K562 (cell line): ENCODE measurements around the gene SYCP2. TPM values are rescaled to one million over a fixed set of nuclear protein-coding genes. Genes with fewer than 3 reads are reported as not detected.

Source experiments
- ATAC-seq: fragments of 200-7000 bp; cut with Tn5 transposase; 3 replicates; pipeline ENCODE4 v1.9.1; 2020; ENCODE audit warnings: moderate library complexity
- BruUV-seq: library from RNA; stranded (reverse); fragments of 400-500 nt; replicated peaks from 2 replicates; lab custom pipeline; 2021; lab: Mats Ljungman, UMichigan
- CTCF ChIA-PET: fragments of 300-600 bp; formaldehyde crosslinking; extraction: SDS; loops from one replicate; lab custom pipeline; 2021; ENCODE audit warnings: low intra/inter-chr PET ratio; lab: Yijun Ruan, JAX
- POLR2A ChIA-PET: fragments of 300-600, 350-650 bp; sonication (Branson Sonifier 250); formaldehyde crosslinking; extraction: SDS; loops from one replicate; lab custom pipeline; 2021; ENCODE audit warnings: antibody characterized with exemption, inconsistent platforms; lab: Yijun Ruan, JAX
- DNase-seq, 4 experiments: peaks; one replicate each; pipeline versions ENCODE4 v3.0.0 to v3.0.0-alpha.2; 2011 to 2018; ENCODE audit warnings: low spot score in 3 of 4, mixed read lengths in 3 of 4; ENCODE audit errors: extremely low read depth in 1 of 4
- FAIRE-seq: peaks from 2 replicates; lab custom pipeline; 2011; peaks lifted over from hg19 to GRCh38; lab: Jason Lieb, UNC
- H2AFZ ChIP-seq: 2 replicates; pipeline ENCODE4 v1.6.0; 2011; ENCODE audit warnings: low read depth, low read length, control low read depth, inconsistent platforms
- H3K27ac ChIP-seq: fragments of 200-600 bp; 3 replicates; pipeline ENCODE4 v1.8.0; 2011; ENCODE audit warnings: low read depth, mild to moderate bottlenecking, control low read depth, inconsistent platforms, low read length, moderate library complexity, mixed read lengths; ENCODE audit errors: extremely low read depth
- H3K27me3 ChIP-seq, 2 experiments: fragments of 300-600 bp in 1 of 2; 2 replicates in 1 of 2; 3 replicates in 1 of 2; pipeline versions ENCODE4 v1.6.0 to v1.8.0; 2011; ENCODE audit warnings: inconsistent platforms in 2 of 2, low read length in 2 of 2, mild to moderate bottlenecking in 1 of 2, mixed read lengths in 1 of 2, moderate library complexity in 1 of 2; ENCODE audit not compliant: control insufficient read depth in 2 of 2, insufficient read depth in 2 of 2
- H3K36me3 ChIP-seq: fragments of 300-600 bp; 3 replicates; pipeline ENCODE4 v1.8.0; 2011; ENCODE audit warnings: mild to moderate bottlenecking, low read length, inconsistent platforms; ENCODE audit not compliant: control insufficient read depth, insufficient read depth
- H3K4me1 ChIP-seq, 2 experiments: fragments of 200-600 bp in 1 of 2; replicated peaks in 1 of 2; 2 replicates in 1 of 2; 3 replicates in 1 of 2; pipeline versions ENCODE4 v1.5.1 to v1.8.0; 2011; ENCODE audit warnings: inconsistent platforms in 2 of 2, low read length in 2 of 2, mild to moderate bottlenecking in 1 of 2, mixed read lengths in 1 of 2, moderate library complexity in 1 of 2; ENCODE audit not compliant: control insufficient read depth in 2 of 2, insufficient read depth in 2 of 2
- H3K4me2 ChIP-seq: 2 replicates; pipeline ENCODE4 v1.6.1; 2011; ENCODE audit warnings: low read length, control low read depth, inconsistent platforms, mixed read lengths; ENCODE audit not compliant: insufficient read depth
- H3K4me3 ChIP-seq: fragments of 200-600 bp; sonication (generic), shearing (Covaris generic); 2 replicates; pipeline ENCODE4 v1.5.1; 2016; ENCODE audit warnings: control low read depth, inconsistent platforms
- H3K79me2 ChIP-seq: fragments of 200-600 bp; 3 replicates; pipeline ENCODE4 v1.8.0; 2011; ENCODE audit warnings: low read length, inconsistent platforms; ENCODE audit not compliant: control insufficient read depth, insufficient read depth
- H3K9ac ChIP-seq, 2 experiments: 2 replicates each; pipeline versions ENCODE4 v1.6.0 to v1.6.1; 2011; ENCODE audit warnings: low read depth in 2 of 2, low read length in 2 of 2, control low read depth in 1 of 2, inconsistent platforms in 1 of 2, mild to moderate bottlenecking in 1 of 2, mixed read lengths in 1 of 2; ENCODE audit not compliant: insufficient read depth in 1 of 2
- H3K9me1 ChIP-seq: one replicate; pipeline ENCODE4 v1.6.0; 2011; ENCODE audit warnings: inconsistent platforms, mild to moderate bottlenecking, low read length, moderate library complexity; ENCODE audit not compliant: control insufficient read depth, insufficient read depth
- H3K9me3 ChIP-seq: replicated peaks from 2 replicates; pipeline ENCODE4 v1.5.1; 2011; ENCODE audit warnings: low read depth, low read length, inconsistent platforms; ENCODE audit not compliant: control insufficient read depth, insufficient read depth
- H4K20me1 ChIP-seq: replicated peaks from 2 replicates; pipeline ENCODE4 v1.6.1; 2011; ENCODE audit warnings: low read length, inconsistent platforms, mixed read lengths; ENCODE audit not compliant: control insufficient read depth, insufficient read depth
- ELK3 ChIP-seq: fragments of 450-650 bp; formaldehyde crosslinking; IDR thresholded peaks from 2 replicates; pipeline ENCODE4 v1.4.0; 2020; ENCODE audit warnings: mild to moderate bottlenecking
- EP300 ChIP-seq: IDR thresholded peaks from 2 replicates; pipeline ENCODE4 v1.6.1; 2012; ENCODE audit warnings: low read length, improper control_type of control experiment
- JUNB ChIP-seq: fragments of 450-650 bp; formaldehyde crosslinking; conservative IDR thresholded peaks from 2 replicates; pipeline ENCODE4 v1.4.0; 2020; ENCODE audit warnings: mild to moderate bottlenecking
- JUND ChIP-seq, 2 experiments: IDR thresholded peaks; 2 replicates in 1 of 2; 3 replicates in 1 of 2; pipeline ENCODE4 v1.6.1; 2011; ENCODE audit warnings: borderline replicate concordance in 2 of 2, low read depth in 2 of 2, low read length in 2 of 2, improper control_type of control experiment in 1 of 2, missing biosample characterization in 1 of 2, missing genetic modification characterization in 1 of 2, missing genetic modification reagents in 1 of 2
- KDM5B ChIP-seq: fragments of 200-600 bp; sonication (generic); IDR thresholded peaks from 2 replicates; pipeline ENCODE4 v1.6.1; 2012; ENCODE audit warnings: low read depth, mild to moderate bottlenecking, moderate library complexity, low read length, control low read depth, inconsistent platforms; ENCODE audit not compliant: insufficient replicate concordance
- MLLT1 ChIP-seq, 2 experiments: fragments of 450-650 bp; IDR thresholded peaks; 2 replicates each; pipeline ENCODE4 v1.6.1; 2016
- NBN ChIP-seq: fragments of 450-650 bp; IDR thresholded peaks from 2 replicates; pipeline ENCODE4 v1.6.1; 2016; ENCODE audit warnings: low read depth, mild to moderate bottlenecking
- SIRT6 ChIP-seq: IDR thresholded peaks from one replicate; pipeline ENCODE4 v1.6.1; 2012; ENCODE audit warnings: low read depth, mild to moderate bottlenecking, control low read depth, inconsistent platforms, low read length, moderate library complexity
- SREBF1 ChIP-seq: fragments of 150-350 bp; IDR thresholded peaks from 2 replicates; pipeline ENCODE4 v1.6.1; 2014; ENCODE audit warnings: antibody characterized with exemption, low read depth, low read length, borderline replicate concordance
- TFAM ChIP-seq: fragments of 250-450 bp; sonication (Bioruptor Pico); conservative IDR thresholded peaks from 2 replicates; pipeline ENCODE4 v1.5.0; 2021; ENCODE audit warnings: mild to moderate bottlenecking, moderate library complexity
- ZBTB1 ChIP-seq: sonication (generic); formaldehyde crosslinking; IDR thresholded peaks from 2 replicates; pipeline ENCODE4 v1.8.1; 2023; ENCODE audit warnings: missing genetic modification reagents, low read depth, mild to moderate bottlenecking, borderline replicate concordance
- ZNF263 ChIP-seq: sonication (generic); formaldehyde crosslinking; IDR thresholded peaks from 2 replicates; pipeline ENCODE4 v1.8.0; 2022; ENCODE audit warnings: mild to moderate bottlenecking, missing genetic modification reagents, borderline replicate concordance
- ZNF561 ChIP-seq: fragments of 450-650 bp; formaldehyde crosslinking; conservative IDR thresholded peaks from 2 replicates; pipeline ENCODE4 v1.4.0; 2020; ENCODE audit warnings: mild to moderate bottlenecking, moderate library complexity
- WGBS: fragments of 100-300 bp; shearing (Covaris generic); methylation state at CpG from one replicate; pipeline ENCODE4 v1.1.6; 2016; ENCODE audit warnings: low coverage, mixed read lengths; ENCODE audit not compliant: insufficient coverage; ENCODE audit errors: missing lambda C conversion rate; 5-methylcytosine and 5-hydroxymethylcytosine counted together
- in situ Hi-C: fragments of 300-500 bp; cut with MboI; formaldehyde crosslinking; loops from 4 replicates; pipeline ENCODE4 v1.15.0; 2018; ENCODE audit warnings: inconsistent platforms, mixed read lengths
- intact Hi-C: fragments of 100-400 bp; cut with micrococcal nuclease; formaldehyde crosslinking; loops from 2 replicates; pipeline ENCODE4 v1.14.2; 2022
- polyA plus RNA-seq, 8 experiments: library from polyadenylated mRNA; depleted of rRNA in 4 of 8; stranded (reverse) in 5 of 8; unstranded in 3 of 8; fragments of >200 nt; fragmentation: Nextera tagmentation in 2 of 8; fragmentation: Illumina TruSeq in 1 of 8; extraction: Ambion mirVana in 2 of 8; extraction: Trizol in 1 of 8; gene quantifications; 2 replicates each; pipeline versions ENCODE4 v1.2.1 to v1.2.3, GENCODE V29; 2011 to 2014; ENCODE audit warnings: inconsistent platforms in 1 of 8, missing spikeins in 1 of 8
- total RNA-seq, 7 experiments: library from RNA; depleted of rRNA in 6 of 7; stranded (reverse); fragments of >200 nt in 6 of 7; fragmentation: Illumina TruSeq in 2 of 7; extraction: Trizol in 2 of 7; gene quantifications; 2 replicates each; pipeline versions ENCODE4 v1.2.1 to v1.2.3, GENCODE V29; 2011 to 2021; ENCODE audit warnings: low replicate concordance in 1 of 7

The SYCP2 gene
- total and polyA plus RNA-seq, 9 of the 15 experiments (the other 6 are each of a cell fraction or from before 2014, with no cell fraction given): 0.24 to 1.6 (median 0.67) TPM

- 2% methylated on average over 18 of the region's 20 CpGs for WGBS
- ATAC-seq: no peak
- intact Hi-C loops (no loop called here), in situ Hi-C loops (loop anchor here (10.0 kb wide), 1 partner anchor 1965 kb away; no protein-coding TSS in a partner anchor)
- no peak overlapping the region for H2AFZ ChIP-seq
- POLR2A ChIA-PET: interaction anchor here (0.6 kb wide), 1 partner anchor 14 kb away, joined by 3 read pairs; no protein-coding TSS in a partner anchor
- no TSS peak for BruUV-seq
- no peaks in the 10 kb centered on the region for H3K79me2 ChIP-seq
- H3K27ac ChIP-seq: no peak overlapping the region
- H3K9ac ChIP-seq: no peak overlapping the region
- no peaks in the 10 kb centered on the region for H3K36me3 ChIP-seq
- H3K9me3 ChIP-seq: no peaks in the 10 kb centered on the region
- TF ChIP-seq JUNB (CRISPR knock-in tag): no peak
- TF ChIP-seq SIRT6: no peak
- no peak for TF ChIP-seq ZNF561 (CRISPR knock-in tag)
- no peak for TF ChIP-seq EP300
- no peak for TF ChIP-seq NBN
- no peak for TF ChIP-seq JUND (IDR thresholded peaks at IDR 0.05; ENCODE audit: borderline replicate concordance, low read depth, low read length)
- no peak for TF ChIP-seq JUND (tag; IDR thresholded peaks at IDR 0.05; ENCODE audit: borderline replicate concordance, low read depth, low read length)
- no peak for TF ChIP-seq ZNF263 (CRISPR knock-in tag)
- TF ChIP-seq TFAM (CRISPR knock-in tag): no peak
- TF ChIP-seq MLLT1 (IDR thresholded peaks at IDR 0.05): no peak
- no peak for TF ChIP-seq ZBTB1 (CRISPR knock-in tag)
- no peak for TF ChIP-seq SREBF1
- no peak for TF ChIP-seq ELK3 (CRISPR knock-in tag)
- TF ChIP-seq KDM5B: no peak
- no peak overlapping the region for H3K4me3 ChIP-seq
- CTCF ChIA-PET: no interaction called here
- DNase-seq: no peak
- no peaks in the 10 kb centered on the region; the same call in 1 of the 2 replicates for H4K20me1 ChIP-seq
- H3K4me2 ChIP-seq: no peak overlapping the region
- H3K4me1 ChIP-seq: no peaks in the 10 kb centered on the region
- FAIRE-seq: no peak
- H3K27me3 ChIP-seq: peaks cover 0 to 26% of the 10 kb centered on the region in 2 experiments; a peak in 1 of 5 replicates
- no peaks in the 10 kb centered on the region for H3K9me1 ChIP-seq
These were observed 113.8 kb downstream of the SYCP2 start for GRCh38 chr20:59819496-59820203.
